Measurements from ENCODE around the gene UBE2D4.

The UBE2D4 gene

DNA sequence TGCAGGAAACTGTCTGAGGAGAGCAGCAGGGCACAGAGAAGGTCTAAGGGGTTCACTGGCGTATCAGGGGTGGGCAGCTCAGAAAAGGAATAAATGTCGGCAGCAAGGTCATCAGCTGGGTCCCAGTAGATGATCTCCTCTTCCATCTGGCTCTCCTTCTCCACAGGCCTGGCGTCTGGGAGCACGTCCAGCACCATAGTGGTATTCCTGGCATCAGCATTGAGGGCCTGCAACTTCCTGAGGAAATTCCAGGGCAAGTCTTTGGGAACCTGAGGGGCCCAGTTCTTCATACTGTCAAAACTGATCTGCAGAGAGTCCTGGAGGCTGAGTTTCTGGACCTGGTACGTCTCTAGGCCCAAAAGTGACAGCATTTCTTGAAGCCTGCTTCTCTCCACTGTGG is 47.4 kb upstream of the UBE2D4 start:
- Histone ChIP-seq H2AK5ac (ENCODE audit: low read depth, low read length) (no peak overlapping the region), H3K4me1 (ENCODE audit: control insufficient read depth in 2 of 2, insufficient read depth in 1 of 2, low read depth in 1 of 2, low read length in 2 of 2) (no peaks in the 10 kb centered on the region), H3K4ac (ENCODE audit: low read length) (no peak overlapping the region), H2BK120ac (ENCODE audit: low read depth, low read length) (no peak overlapping the region), H3K18ac (ENCODE audit: low read length) (no peak overlapping the region), H2BK5ac (ENCODE audit: low read length) (no peak overlapping the region), H3K14ac (ENCODE audit: low read length) (no peak overlapping the region), H3K23ac (ENCODE audit: low read depth, low read length, poor library complexity) (no peak overlapping the region), H2AFZ (ENCODE audit: low read length) (no peak overlapping the region), H3K9ac (ENCODE audit: low read depth, low read length, poor library complexity) (no peak overlapping the region), H3K4me2 (ENCODE audit: insufficient read depth, low read length, poor library complexity, severe bottlenecking) (no peak overlapping the region), H4K91ac (ENCODE audit: low read depth, low read length, poor library complexity) (no peak overlapping the region), H4K8ac (ENCODE audit: low read depth, low read length) (no peak overlapping the region), H3K4me3 (ENCODE audit: low read length in 2 of 2) (no peak overlapping the region), H2BK12ac (ENCODE audit: low read length) (no peak overlapping the region), H3K79me1 (ENCODE audit: low read depth, low read length) (no peaks in the 10 kb centered on the region), H2BK15ac (ENCODE audit: low read length) (no peak overlapping the region), H3K27me3 (ENCODE audit: control insufficient read depth in 3 of 3, insufficient read depth in 3 of 3, low read depth in 1 of 3, low read length in 3 of 3) (no peaks in the 10 kb centered on the region), H3K9me3 (replicated peaks in 1 of 2; ENCODE audit: control insufficient read depth in 2 of 2, insufficient read depth in 1 of 2, low read depth in 1 of 2, low read length in 2 of 2) (peaks cover 0 to under 1% of the 10 kb centered on the region in 2 donors), H3K36me3 (replicated peaks in 1 of 2; ENCODE audit: control insufficient read depth in 2 of 2, insufficient read depth in 2 of 2, low read length in 2 of 2) (peaks cover 15 to 77% of the 10 kb centered on the region in 2 donors), H3K27ac (replicated peaks; ENCODE audit: low read length) (no peak overlapping the region)
- DNase-seq (ENCODE audit: low spot score) = no peak
- WGBS, 2 donors (ENCODE audit: extremely low coverage in 2 of 2, insufficient read length in 2 of 2, insufficient replicate concordance in 1 of 2) = no CpG with 5 or more reads among the region's 5 CpGs

- no peak overlapping the region for H3K27ac ChIP-seq (replicated peaks; ENCODE audit: low read length)
- WGBS, 2 donors (ENCODE audit: extremely low coverage in 2 of 2, insufficient read length in 2 of 2, insufficient replicate concordance in 1 of 2) = no CpG with 5 or more reads among the region's 2 CpGs
- no peak overlapping the region for H3K23ac ChIP-seq (ENCODE audit: low read depth, low read length, poor library complexity)
Observed at GRCh38 chr7:43879477-43879876, 46.8 kb upstream of the UBE2D4 start.

DNA sequence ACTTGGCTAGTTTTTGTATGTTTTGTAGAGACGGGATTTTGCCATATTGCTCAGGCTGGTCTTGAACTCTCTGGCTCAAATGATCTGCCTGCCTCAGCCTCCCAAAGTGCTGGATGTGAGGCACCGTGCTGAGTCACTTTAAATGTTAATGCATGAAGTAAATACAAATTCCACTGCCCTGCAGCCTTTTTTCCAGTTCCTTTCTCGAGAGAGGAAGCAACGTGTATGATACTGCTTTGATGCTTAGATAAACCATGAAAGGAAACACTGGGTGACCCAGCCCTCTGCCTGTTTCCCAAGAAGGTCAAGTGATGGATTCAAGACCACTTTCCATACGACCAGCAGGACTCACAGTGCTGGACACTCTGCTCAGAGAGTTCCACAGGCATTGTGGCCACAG is 45.6 kb upstream of the UBE2D4 start:
- H3K27me3 ChIP-seq (ENCODE audit: control insufficient read depth in 3 of 3, insufficient read depth in 3 of 3, low read depth in 1 of 3, low read length in 3 of 3) = no peaks in the 10 kb centered on the region
- peaks cover 15 to 89% of the 10 kb centered on the region in 2 donors for H3K36me3 ChIP-seq (replicated peaks in 1 of 2; ENCODE audit: control insufficient read depth in 2 of 2, insufficient read depth in 2 of 2, low read length in 2 of 2)
- H3K4ac ChIP-seq (ENCODE audit: low read length) = no peak overlapping the region
- no peaks in the 10 kb centered on the region for H3K79me1 ChIP-seq (ENCODE audit: low read depth, low read length)
- H3K23ac ChIP-seq (ENCODE audit: low read depth, low read length, poor library complexity) = no peak overlapping the region
- no peak overlapping the region for H3K14ac ChIP-seq (ENCODE audit: low read length)
- no peak overlapping the region for H2BK5ac ChIP-seq (ENCODE audit: low read length)
- no peak overlapping the region for H2BK120ac ChIP-seq (ENCODE audit: low read depth, low read length)
- H2BK15ac ChIP-seq (ENCODE audit: low read length) = no peak overlapping the region
- no peak overlapping the region for H3K18ac ChIP-seq (ENCODE audit: low read length)
- no peak overlapping the region for H3K9ac ChIP-seq (ENCODE audit: low read depth, low read length, poor library complexity)
- no peak overlapping the region for H2AFZ ChIP-seq (ENCODE audit: low read length)
- DNase-seq (ENCODE audit: low spot score) = no peak
- H3K4me2 ChIP-seq (ENCODE audit: insufficient read depth, low read length, poor library complexity, severe bottlenecking) = no peak overlapping the region
- H3K4me1 ChIP-seq (ENCODE audit: control insufficient read depth in 2 of 2, insufficient read depth in 1 of 2, low read depth in 1 of 2, low read length in 2 of 2) = no peaks in the 10 kb centered on the region
- no peak overlapping the region for H4K8ac ChIP-seq (ENCODE audit: low read depth, low read length)
- no peak overlapping the region for H4K91ac ChIP-seq (ENCODE audit: low read depth, low read length, poor library complexity)
- no peak overlapping the region for H3K27ac ChIP-seq (replicated peaks; ENCODE audit: low read length)
- no CpG with 5 or more reads among the region's 5 CpGs for WGBS, 2 donors (ENCODE audit: extremely low coverage in 2 of 2, insufficient read length in 2 of 2, insufficient replicate concordance in 1 of 2)
- H3K9me3 ChIP-seq (replicated peaks in 1 of 2; ENCODE audit: control insufficient read depth in 2 of 2, insufficient read depth in 1 of 2, low read depth in 1 of 2, low read length in 2 of 2) = no peaks in the 10 kb centered on the region
- no peak overlapping the region for H3K4me3 ChIP-seq (ENCODE audit: low read length in 2 of 2)
- no peak overlapping the region for H2BK12ac ChIP-seq (ENCODE audit: low read length)
- H2AK5ac ChIP-seq (ENCODE audit: low read depth, low read length) = no peak overlapping the region

More at GRCh38 chr7:43879477-43879876, 46.8 kb upstream of the UBE2D4 start:
- Histone ChIP-seq H2AFZ (ENCODE audit: low read length) (no peak overlapping the region), H4K8ac (ENCODE audit: low read depth, low read length) (no peak overlapping the region), H3K9ac (ENCODE audit: low read depth, low read length, poor library complexity) (no peak overlapping the region), H3K4me2 (ENCODE audit: insufficient read depth, low read length, poor library complexity, severe bottlenecking) (no peak overlapping the region), H3K14ac (ENCODE audit: low read length) (no peak overlapping the region), H2AK5ac (ENCODE audit: low read depth, low read length) (no peak overlapping the region), H2BK15ac (ENCODE audit: low read length) (no peak overlapping the region), H3K79me1 (ENCODE audit: low read depth, low read length) (no peaks in the 10 kb centered on the region), H3K18ac (ENCODE audit: low read length) (no peak overlapping the region), H3K9me3 (replicated peaks in 1 of 2; ENCODE audit: control insufficient read depth in 2 of 2, insufficient read depth in 1 of 2, low read depth in 1 of 2, low read length in 2 of 2) (no peaks in the 10 kb centered on the region), H4K91ac (ENCODE audit: low read depth, low read length, poor library complexity) (no peak overlapping the region), H3K4ac (ENCODE audit: low read length) (no peak overlapping the region), H2BK120ac (ENCODE audit: low read depth, low read length) (no peak overlapping the region), H2BK5ac (ENCODE audit: low read length) (no peak overlapping the region), H3K36me3 (replicated peaks in 1 of 2; ENCODE audit: control insufficient read depth in 2 of 2, insufficient read depth in 2 of 2, low read length in 2 of 2) (peaks cover 15 to 83% of the 10 kb centered on the region in 2 donors), H3K4me1 (ENCODE audit: control insufficient read depth in 2 of 2, insufficient read depth in 1 of 2, low read depth in 1 of 2, low read length in 2 of 2) (no peaks in the 10 kb centered on the region), H3K27me3 (ENCODE audit: control insufficient read depth in 3 of 3, insufficient read depth in 3 of 3, low read depth in 1 of 3, low read length in 3 of 3) (no peaks in the 10 kb centered on the region), H2BK12ac (ENCODE audit: low read length) (no peak overlapping the region), H3K4me3 (ENCODE audit: low read length in 2 of 2) (no peak overlapping the region)
- no peak for DNase-seq (ENCODE audit: low spot score)

DNA sequence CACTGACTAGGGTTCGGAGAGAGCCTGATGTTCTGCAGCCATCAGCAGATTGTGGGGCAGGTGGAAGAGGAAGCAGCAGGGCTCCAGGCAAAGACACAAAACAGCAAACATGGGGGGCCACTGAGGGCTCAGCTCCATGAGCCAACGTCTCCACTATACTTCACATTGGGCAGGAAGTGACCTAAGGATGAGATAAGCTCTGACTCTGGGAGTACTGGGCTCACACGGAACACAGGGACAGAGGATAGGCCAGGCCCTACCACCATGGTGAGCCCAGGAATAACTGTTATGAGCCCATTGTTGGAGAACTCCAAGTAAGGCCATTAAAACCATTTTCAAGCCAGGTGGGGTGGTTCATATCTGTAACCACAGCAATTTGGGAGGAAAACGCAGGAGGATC is 42.0 kb upstream of the UBE2D4 start:
- no peak overlapping the region for H3K14ac ChIP-seq (ENCODE audit: low read length)
- H3K9ac ChIP-seq (ENCODE audit: low read depth, low read length, poor library complexity) = no peak overlapping the region
- no peaks in the 10 kb centered on the region for H3K79me1 ChIP-seq (ENCODE audit: low read depth, low read length)
- no peak for DNase-seq (ENCODE audit: low spot score)
- no peak overlapping the region for H2BK5ac ChIP-seq (ENCODE audit: low read length)
- no peak overlapping the region for H2AK5ac ChIP-seq (ENCODE audit: low read depth, low read length)
- no peak overlapping the region for H2BK120ac ChIP-seq (ENCODE audit: low read depth, low read length)
- WGBS, 2 donors (ENCODE audit: extremely low coverage in 2 of 2, insufficient read length in 2 of 2, insufficient replicate concordance in 1 of 2) = no CpG with 5 or more reads among the region's 4 CpGs
- no peak overlapping the region for H3K23ac ChIP-seq (ENCODE audit: low read depth, low read length, poor library complexity)
- H2BK15ac ChIP-seq (ENCODE audit: low read length) = no peak overlapping the region
- peaks cover under 1 to 71% of the 10 kb centered on the region in 2 donors for H3K36me3 ChIP-seq (replicated peaks in 1 of 2; ENCODE audit: control insufficient read depth in 2 of 2, insufficient read depth in 2 of 2, low read length in 2 of 2)
- H3K18ac ChIP-seq (ENCODE audit: low read length) = no peak overlapping the region
- no peak overlapping the region for H3K4me2 ChIP-seq (ENCODE audit: insufficient read depth, low read length, poor library complexity, severe bottlenecking)
- no peak overlapping the region for H3K27ac ChIP-seq (replicated peaks; ENCODE audit: low read length)
- no peak overlapping the region for H4K91ac ChIP-seq (ENCODE audit: low read depth, low read length, poor library complexity)
- H3K4me3 ChIP-seq (ENCODE audit: low read length in 2 of 2) = no peak overlapping the region
- H2BK12ac ChIP-seq (ENCODE audit: low read length) = no peak overlapping the region
- no peaks in the 10 kb centered on the region for H3K9me3 ChIP-seq (replicated peaks in 1 of 2; ENCODE audit: control insufficient read depth in 2 of 2, insufficient read depth in 1 of 2, low read depth in 1 of 2, low read length in 2 of 2)
- H2AFZ ChIP-seq (ENCODE audit: low read length) = no peak overlapping the region
- no peak overlapping the region for H4K8ac ChIP-seq (ENCODE audit: low read depth, low read length)
- H3K27me3 ChIP-seq (ENCODE audit: control insufficient read depth in 3 of 3, insufficient read depth in 3 of 3, low read depth in 1 of 3, low read length in 3 of 3) = no peaks in the 10 kb centered on the region
- no peak overlapping the region for H3K4ac ChIP-seq (ENCODE audit: low read length)
- no peaks in the 10 kb centered on the region for H3K4me1 ChIP-seq (ENCODE audit: control insufficient read depth in 2 of 2, insufficient read depth in 1 of 2, low read depth in 1 of 2, low read length in 2 of 2)

Measured in neuronal stem cell (in vitro differentiated cells).